GM12872 (cell line): ENCODE measurements around the gene SUSD3.
A peak's percentile ranks its signal among the peaks of the same experiment; 100 is the strongest.

Experiments
- CTCF ChIP-seq: IDR thresholded peaks from 3 replicates; pipeline ENCODE4 v1.5.1; 2011; ENCODE audit warnings: low read depth, mild to moderate bottlenecking, low read length, moderate library complexity; ENCODE audit not compliant: insufficient read depth

The SUSD3 gene

GRCh38 chr9:93132946-93133680, 74.6 kb downstream of the SUSD3 start:
- TF ChIP-seq CTCF: no peak

GRCh38 chr9:93133681-93134014, 75.1 kb downstream of the SUSD3 start:
- TF ChIP-seq CTCF: no peak

- TF ChIP-seq CTCF: 0 out of 3 replicates have a peak, but pooled peaks have one; percentile 16
Observed at GRCh38 chr9:93134015-93134739, 75.7 kb downstream of the SUSD3 start, which contains the start of gene NINJ1. TSS of gene NINJ1 (minus strand) at chr9:93134251. CDS start at chr9:93134217, 34 bp downstream.
